Measurements from ENCODE around the gene DLG2. TPM values are rescaled to one million over a fixed set of nuclear protein-coding genes. Genes with fewer than 3 reads are reported as not detected.

DLG2 gene
- total RNA-seq, 1 donor from 2014 or later: 0.26 TPM

- no peak for TF ChIP-seq CTCF (IDR thresholded peaks at IDR 0.05; ENCODE audit: insufficient read depth, low read length, severe bottlenecking)
- H3K27me3 ChIP-seq (ENCODE audit: control insufficient read depth, insufficient read depth, low read length): no peaks in the 10 kb centered on the region
- H3K4me3 ChIP-seq (ENCODE audit: low read depth, low read length): no peak overlapping the region
- H3K36me3 ChIP-seq (ENCODE audit: control insufficient read depth, insufficient read depth, low read length): no peaks in the 10 kb centered on the region
- DNase-seq (ENCODE audit: low read depth) (no peak), FAIRE-seq (no peak)
Observed at GRCh38 chr11:84164728-84165127, 1462.4 kb downstream of the DLG2 start.

- no peak for DNase-seq (ENCODE audit: low read depth)
- FAIRE-seq: no peak
- TF ChIP-seq CTCF (IDR thresholded peaks at IDR 0.05; ENCODE audit: insufficient read depth, low read length, severe bottlenecking): no peak
- no peaks in the 10 kb centered on the region for H3K36me3 ChIP-seq (ENCODE audit: control insufficient read depth, insufficient read depth, low read length)
- H3K4me3 ChIP-seq (ENCODE audit: low read depth, low read length): no peak overlapping the region
- no peaks in the 10 kb centered on the region for H3K27me3 ChIP-seq (ENCODE audit: control insufficient read depth, insufficient read depth, low read length)
Observed at GRCh38 chr11:84163116-84163515, 1464.0 kb downstream of the DLG2 start.

- TF ChIP-seq CTCF (IDR thresholded peaks at IDR 0.05; ENCODE audit: insufficient read depth, low read length, severe bottlenecking): no peak
- Histone ChIP-seq H3K4me3 (ENCODE audit: low read depth, low read length) (no peak overlapping the region), H3K27me3 (ENCODE audit: control insufficient read depth, insufficient read depth, low read length) (no peaks in the 10 kb centered on the region), H3K36me3 (ENCODE audit: control insufficient read depth, insufficient read depth, low read length) (no peaks in the 10 kb centered on the region)
- DNase-seq (ENCODE audit: low read depth): no peak
- no peak for FAIRE-seq
Observed at GRCh38 chr11:84157639-84158038, 1469.5 kb downstream of the DLG2 start.

GRCh38 chr11:84146826-84147225, 1480.3 kb downstream of the DLG2 start:
- H3K4me3 ChIP-seq (ENCODE audit: low read depth, low read length): no peak overlapping the region
- no peaks in the 10 kb centered on the region for H3K27me3 ChIP-seq (ENCODE audit: control insufficient read depth, insufficient read depth, low read length)
- no peak for TF ChIP-seq CTCF (IDR thresholded peaks at IDR 0.05; ENCODE audit: insufficient read depth, low read length, severe bottlenecking)
- DNase-seq (ENCODE audit: low read depth) (no peak), FAIRE-seq (no peak)
- H3K36me3 ChIP-seq (ENCODE audit: control insufficient read depth, insufficient read depth, low read length): no peaks in the 10 kb centered on the region

GRCh38 chr11:84145616-84146185, 1481.4 kb downstream of the DLG2 start:
- no peaks in the 10 kb centered on the region for H3K36me3 ChIP-seq (ENCODE audit: control insufficient read depth, insufficient read depth, low read length)
- H3K27me3 ChIP-seq (ENCODE audit: control insufficient read depth, insufficient read depth, low read length): no peaks in the 10 kb centered on the region
- FAIRE-seq (no peak), DNase-seq (ENCODE audit: low read depth) (no peak)
- no peak overlapping the region for H3K4me3 ChIP-seq (ENCODE audit: low read depth, low read length)
- no peak for TF ChIP-seq CTCF (IDR thresholded peaks at IDR 0.05; ENCODE audit: insufficient read depth, low read length, severe bottlenecking)

GRCh38 chr11:84144531-84144930, 1482.6 kb downstream of the DLG2 start:
- H3K27me3 ChIP-seq (ENCODE audit: control insufficient read depth, insufficient read depth, low read length): no peaks in the 10 kb centered on the region
- no peak for DNase-seq (ENCODE audit: low read depth)
- no peak overlapping the region for H3K4me3 ChIP-seq (ENCODE audit: low read depth, low read length)
- no peaks in the 10 kb centered on the region for H3K36me3 ChIP-seq (ENCODE audit: control insufficient read depth, insufficient read depth, low read length)
- no peak for FAIRE-seq
- no peak for TF ChIP-seq CTCF (IDR thresholded peaks at IDR 0.05; ENCODE audit: insufficient read depth, low read length, severe bottlenecking)

Measured in bronchial epithelial cell (primary cell).